GM18951 (cell line): ENCODE data around the gene SYNDIG1.

Experiments used
- POLR2A ChIP-seq: IDR thresholded peaks from 4 replicates; pipeline ENCODE4 v1.6.1; 2011; ENCODE audit warnings: mild to moderate bottlenecking; ENCODE audit not compliant: insufficient read length, insufficient read depth; ENCODE audit errors: extremely low read depth
- in situ Hi-C: fragments of 300-500 bp; cut with MboI; formaldehyde crosslinking; loops from one replicate; pipeline ENCODE4 v1.12.0; 2022; ENCODE audit warnings: low sequenced_read_pairs, mixed read lengths, inconsistent platforms; ENCODE audit not compliant: unreplicated experiment

The SYNDIG1 gene

GRCh38 chr20:24683676-24684075 is 214.2 kb downstream of the SYNDIG1 start:
- in situ Hi-C loops: no loop called here
- TF ChIP-seq POLR2A: no peak

GRCh38 chr20:24684421-24684871 is 215.0 kb downstream of the SYNDIG1 start:
- in situ Hi-C loops: no loop called here
- TF ChIP-seq POLR2A: no peak

GRCh38 chr20:24684956-24685691 is 215.7 kb downstream of the SYNDIG1 start:
- in situ Hi-C loops: no loop called here
- TF ChIP-seq POLR2A: no peak

- in situ Hi-C loops: no loop called here
- no peak for TF ChIP-seq POLR2A
Measured at GRCh38 chr20:24685736-24686135, 216.3 kb downstream of the SYNDIG1 start.

- no peak for TF ChIP-seq POLR2A
- in situ Hi-C loops: no loop called here
Measured at GRCh38 chr20:24686156-24686555, 216.7 kb downstream of the SYNDIG1 start.

GRCh38 chr20:24690408-24690807 is 221.0 kb downstream of the SYNDIG1 start:
- TF ChIP-seq POLR2A: no peak
- in situ Hi-C loops: no loop called here

GRCh38 chr20:24691901-24692351 is 222.5 kb downstream of the SYNDIG1 start:
- no peak for TF ChIP-seq POLR2A
- in situ Hi-C loops: no loop called here

- in situ Hi-C loops: no loop called here
- no peak for TF ChIP-seq POLR2A
Measured at GRCh38 chr20:24692446-24693200, 223.2 kb downstream of the SYNDIG1 start.

- no peak for TF ChIP-seq POLR2A
- in situ Hi-C loops: no loop called here
Measured at GRCh38 chr20:24693466-24694156, 224.2 kb downstream of the SYNDIG1 start.

GRCh38 chr20:24694157-24694726 is 224.8 kb downstream of the SYNDIG1 start:
- TF ChIP-seq POLR2A: no peak
- in situ Hi-C loops: no loop called here

- no peak for TF ChIP-seq POLR2A
- in situ Hi-C loops: no loop called here
Measured at GRCh38 chr20:24694727-24695528, 225.5 kb downstream of the SYNDIG1 start.

GRCh38 chr20:24695529-24696225 is 226.2 kb downstream of the SYNDIG1 start:
- in situ Hi-C loops: no loop called here
- no peak for TF ChIP-seq POLR2A
